LNCaP clone FGC (cell line): ENCODE results near the gene STAU1.
"Not testable (repeated sequence)": the region's sequence is repeated elsewhere in the genome, so short reads cannot be mapped to it uniquely, and the experiment has no call there.

Source experiments
- DNase-seq: peaks from one replicate; pipeline ENCODE4 v3.0.0-alpha.2; 2011; ENCODE audit warnings: low read depth
- H3K4me3 ChIP-seq: 2 replicates; pipeline ENCODE4 v1.5.1; 2011; ENCODE audit warnings: mild to moderate bottlenecking, low read depth, low read length, control low read depth
- CTCF ChIP-seq: IDR thresholded peaks from 2 replicates; pipeline ENCODE4 v1.5.1; 2012; ENCODE audit warnings: mild to moderate bottlenecking; ENCODE audit not compliant: control insufficient read depth, insufficient read depth; ENCODE audit errors: extremely low read depth

STAU1 gene

GRCh38 chr20:49172413-49172812, 15.7 kb downstream of the STAU1 start:
- no peak for DNase-seq
- no peak for TF ChIP-seq CTCF
- H3K4me3 ChIP-seq: no peak overlapping the region

GRCh38 chr20:49171909-49172308, 16.2 kb downstream of the STAU1 start:
- DNase-seq: no peak
- TF ChIP-seq CTCF: no peak

GRCh38 chr20:49170714-49171113, 17.4 kb downstream of the STAU1 start:
- DNase-seq: no peak
- no peak for TF ChIP-seq CTCF
- no peak overlapping the region for H3K4me3 ChIP-seq

More at GRCh38 chr20:49171909-49172308, 16.2 kb downstream of the STAU1 start:
- no peak overlapping the region for H3K4me3 ChIP-seq

- no peak for DNase-seq
- no peak overlapping the region for H3K4me3 ChIP-seq
- TF ChIP-seq CTCF: no peak
Observed at GRCh38 chr20:49169547-49169946, 18.6 kb downstream of the STAU1 start.

GRCh38 chr20:49168864-49169263, 19.3 kb downstream of the STAU1 start:
- not testable (repeated sequence) for DNase-seq, H3K4me3 ChIP-seq

- TF ChIP-seq CTCF: no peak
- no peak overlapping the region for H3K4me3 ChIP-seq
- DNase-seq: no peak
Observed at GRCh38 chr20:49167811-49168507, 20.2 kb downstream of the STAU1 start.

GRCh38 chr20:49166534-49167449, 21.3 kb downstream of the STAU1 start:
- H3K4me3 ChIP-seq: no peak overlapping the region
- TF ChIP-seq CTCF: no peak
- no peak for DNase-seq
